OCI-LY1 (cell line): ENCODE measurements around the gene SC5D.

Experiments
- CTCF ChIP-seq: fragments of 200-600 bp; sonication (generic), shearing (Covaris generic); IDR thresholded peaks from 2 replicates; pipeline ENCODE4 v1.5.1; 2017; ENCODE audit warnings: mild to moderate bottlenecking, antibody characterized with exemption, low read length, moderate library complexity, mixed read lengths
- EZH2 ChIP-seq: fragments of 200-600 bp; sonication (generic), shearing (Covaris generic); IDR thresholded peaks from 2 replicates; pipeline ENCODE4 v1.8.0; 2017; ENCODE audit warnings: borderline replicate concordance, mixed run types, mild to moderate bottlenecking, antibody characterized with exemption, low read length, moderate library complexity, mixed read lengths

DNA sequence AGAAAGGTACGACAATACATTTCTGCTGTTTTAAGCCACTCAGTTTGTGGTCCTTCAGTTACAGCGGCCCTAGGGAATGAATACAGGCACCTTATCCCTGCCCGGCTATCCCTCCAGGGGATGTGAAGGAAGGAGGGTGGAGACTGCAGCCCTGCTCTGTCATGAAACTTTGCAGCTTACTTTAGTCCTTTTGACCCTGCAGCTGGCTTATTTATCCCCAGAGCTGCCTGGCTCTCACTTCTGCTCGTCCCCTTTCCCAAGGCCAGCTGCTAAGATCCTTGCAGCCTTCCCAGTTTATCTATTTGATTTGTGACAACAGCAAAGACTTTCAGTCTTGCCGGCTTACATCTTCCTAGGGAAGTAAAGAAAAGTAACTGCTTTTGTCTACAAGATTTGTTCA, 55.2 kb downstream of the SC5D start:
- TF ChIP-seq CTCF, result no peak
- TF ChIP-seq EZH2, result no peak
